ENCODE measurements around the gene ZFHX3.

- TF ChIP-seq CTCF (IDR thresholded peaks at IDR 0.05), result no peak
- no peak for TF ChIP-seq POLR2A (IDR thresholded peaks at IDR 0.05)
Measured at GRCh38 chr16:73046849-73047214, 1.1 kb downstream of the ZFHX3 start.

Measured in testis (tissue), 2 donors.